Ishikawa (cell line): ENCODE results near the gene TSPOAP1.

ENCODE experiments used
- CEBPB ChIP-seq: IDR thresholded peaks from 2 replicates; pipeline ENCODE4 v1.6.1; 2012
- EP300 ChIP-seq: IDR thresholded peaks from 2 replicates; pipeline ENCODE4 v1.6.1; 2012; ENCODE audit warnings: borderline replicate concordance
- MAX ChIP-seq: IDR thresholded peaks from 2 replicates; pipeline ENCODE4 v1.6.1; 2012
- REST ChIP-seq: IDR thresholded peaks from 2 replicates; pipeline ENCODE4 v1.6.1; 2012; ENCODE audit warnings: low read depth, mild to moderate bottlenecking
- TAF1 ChIP-seq: IDR thresholded peaks from 2 replicates; pipeline ENCODE4 v1.6.1; 2012; ENCODE audit warnings: low read depth, mild to moderate bottlenecking
- USF1 ChIP-seq: IDR thresholded peaks from 2 replicates; pipeline ENCODE4 v1.6.1; 2012
- YY1 ChIP-seq: IDR thresholded peaks from 2 replicates; pipeline ENCODE4 v1.6.1; 2012; ENCODE audit warnings: low read depth

GRCh38 chr17:58273453-58274104, 55.0 kb downstream of the TSPOAP1 start:
- TF ChIP-seq USF1 (no peak), YY1 (no peak), TAF1 (no peak), EP300 (no peak), MAX (no peak), CEBPB (no peak), REST (no peak)
